COR-L47 (cell line): ENCODE data around the gene DENND11.

ENCODE experiments used
- DNase-seq: peaks from one replicate; lab custom pipeline; 2025; lab: John Stamatoyannopoulos, UW

The DENND11 gene, protein sequence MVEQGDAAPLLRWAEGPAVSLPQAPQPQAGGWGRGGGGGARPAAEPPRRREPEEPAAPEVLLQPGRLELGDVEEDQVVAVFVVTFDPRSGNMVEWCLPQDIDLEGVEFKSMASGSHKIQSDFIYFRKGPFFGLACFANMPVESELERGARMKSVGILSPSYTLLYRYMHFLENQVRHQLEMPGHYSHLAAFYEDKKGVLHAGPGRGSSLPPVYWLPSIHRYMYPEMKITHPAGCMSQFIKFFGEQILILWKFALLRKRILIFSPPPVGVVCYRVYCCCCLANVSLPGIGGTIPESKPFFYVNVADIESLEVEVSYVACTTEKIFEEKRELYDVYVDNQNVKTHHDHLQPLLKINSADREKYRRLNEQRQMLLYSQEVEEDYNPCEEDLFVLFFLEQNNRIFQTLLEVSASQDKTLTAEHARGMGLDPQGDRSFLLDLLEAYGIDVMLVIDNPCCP

DNA sequence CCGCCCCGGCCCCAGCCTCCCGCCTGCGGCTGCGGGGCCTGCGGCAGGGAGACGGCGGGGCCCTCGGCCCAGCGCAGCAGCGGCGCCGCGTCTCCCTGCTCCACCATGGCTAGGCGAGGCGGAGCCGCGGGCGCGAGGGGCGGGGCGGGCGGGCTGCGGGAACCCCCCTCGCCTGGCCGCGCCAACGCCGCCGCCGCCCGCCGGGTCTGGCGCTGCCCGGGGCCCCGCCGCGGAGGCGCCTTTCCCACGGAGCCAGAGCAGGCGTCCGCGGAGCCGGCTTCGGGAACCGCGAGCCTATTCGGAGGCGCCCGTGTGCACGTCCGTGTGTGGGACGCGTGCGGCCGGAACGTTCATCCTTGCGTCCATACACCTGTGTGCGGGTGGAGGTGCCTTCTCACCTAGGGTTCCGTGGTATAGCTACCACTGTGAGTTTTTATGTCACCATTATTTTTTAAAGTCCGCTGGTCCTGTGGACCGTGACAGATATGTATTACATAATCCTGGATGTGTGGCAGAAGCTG, at the start of gene DENND11:
Gene DENND11, minus strand, starts transcription at position 120 of the 521 bp plus-strand sequence. Its CDS starts 13 bp downstream, at position 107.
- peak; percentile 70 for DNase-seq

DNA sequence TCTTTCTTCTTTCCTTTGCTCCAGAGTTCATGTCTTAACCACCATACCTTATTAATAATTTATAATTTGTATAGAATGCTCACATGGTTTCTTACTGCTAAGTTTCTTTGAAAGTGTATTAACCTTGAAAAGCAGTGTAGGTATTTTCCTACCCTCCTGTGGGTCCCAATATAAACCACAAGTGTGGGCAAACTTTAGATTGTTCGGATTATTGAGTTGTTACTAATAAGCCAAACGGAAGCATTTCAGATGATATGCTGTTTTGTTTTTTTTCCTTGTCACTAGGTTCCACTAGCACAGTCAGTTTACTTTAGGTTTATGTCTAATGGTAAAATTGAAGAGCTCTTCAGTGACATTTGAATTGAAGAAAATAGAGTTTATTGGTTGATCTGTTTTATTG, 46.4 kb upstream of the DENND11 start:
- no peak for DNase-seq

DNA sequence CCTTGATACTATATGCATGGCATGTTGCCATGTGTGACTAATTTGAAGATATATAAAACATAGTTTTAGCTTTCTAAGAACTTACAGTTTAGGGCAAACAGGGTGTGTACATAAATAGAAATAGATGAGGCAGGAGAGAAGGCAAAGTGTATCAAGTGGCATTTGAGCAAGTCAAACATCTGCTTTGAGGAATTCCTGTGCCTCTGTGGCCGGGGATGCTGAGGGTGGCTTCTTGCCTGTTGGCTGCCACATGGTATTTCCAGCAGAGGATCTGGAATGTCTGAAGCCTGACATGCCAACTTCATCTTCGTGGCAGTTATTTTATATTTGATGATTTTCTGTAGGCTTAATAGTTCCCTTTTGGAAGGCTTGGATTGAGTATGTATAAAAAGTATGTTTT, 42.2 kb upstream of the DENND11 start:
- DNase-seq: no peak

DNA sequence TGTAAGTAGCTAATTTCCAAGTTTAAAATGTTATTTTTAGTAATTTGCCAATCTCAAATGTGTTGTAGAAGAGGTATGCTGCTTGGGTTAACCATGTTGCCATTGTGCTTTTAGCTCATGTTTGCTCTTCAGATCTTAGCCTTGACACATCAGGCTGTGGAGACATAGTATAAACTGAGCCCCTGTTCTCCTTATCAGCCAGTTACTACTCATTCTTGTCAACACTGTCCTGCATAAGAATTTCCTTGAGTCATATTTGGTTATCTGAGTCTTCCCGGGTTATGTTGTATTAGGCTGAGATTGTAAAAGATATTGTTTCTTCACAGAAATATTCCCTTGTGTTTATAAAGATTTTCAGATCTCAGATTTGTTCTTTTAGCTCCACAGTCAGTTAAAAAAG, 40.3 kb upstream of the DENND11 start:
- no peak for DNase-seq

DNA sequence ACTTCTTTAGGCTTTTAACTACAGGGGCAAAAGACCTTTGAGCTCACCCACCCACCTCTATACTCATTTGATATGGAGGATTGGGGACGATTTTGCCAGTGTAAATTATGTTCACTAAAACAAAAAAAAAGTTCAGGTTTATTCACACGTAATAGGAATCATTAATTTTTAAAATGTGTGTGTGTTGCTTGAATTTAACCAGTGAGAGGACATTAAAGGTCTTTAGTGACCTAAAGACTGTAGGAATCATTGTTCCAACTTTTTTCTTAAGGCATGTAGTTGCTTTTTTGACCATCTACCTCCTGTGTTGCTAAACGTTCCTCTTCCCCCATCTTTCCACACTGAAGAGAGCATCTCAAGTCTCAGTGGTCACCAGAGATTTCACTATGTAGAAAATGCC, 37.3 kb upstream of the DENND11 start:
- no peak for DNase-seq

DNA sequence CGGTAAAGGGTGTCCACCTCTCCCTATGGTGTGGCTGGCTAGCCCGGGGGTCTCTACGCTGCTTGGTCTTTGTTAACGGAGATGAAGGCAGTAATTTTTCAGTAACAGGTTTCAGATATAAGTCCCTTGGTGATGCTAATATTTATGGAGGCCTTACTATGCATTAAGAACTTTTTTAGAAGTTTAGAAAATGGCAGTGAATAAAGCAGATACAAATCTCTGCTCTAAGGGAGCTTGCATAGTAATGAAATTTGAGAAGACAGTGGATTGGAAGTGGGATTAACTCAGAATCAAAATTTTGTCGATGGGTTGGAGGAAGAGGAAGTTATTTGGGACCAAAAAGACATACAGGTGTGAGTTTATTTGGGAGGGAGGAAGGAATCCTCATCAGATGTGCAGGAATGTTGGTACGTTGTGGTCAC, 36.6 kb upstream of the DENND11 start:
- DNase-seq: no peak

DNA sequence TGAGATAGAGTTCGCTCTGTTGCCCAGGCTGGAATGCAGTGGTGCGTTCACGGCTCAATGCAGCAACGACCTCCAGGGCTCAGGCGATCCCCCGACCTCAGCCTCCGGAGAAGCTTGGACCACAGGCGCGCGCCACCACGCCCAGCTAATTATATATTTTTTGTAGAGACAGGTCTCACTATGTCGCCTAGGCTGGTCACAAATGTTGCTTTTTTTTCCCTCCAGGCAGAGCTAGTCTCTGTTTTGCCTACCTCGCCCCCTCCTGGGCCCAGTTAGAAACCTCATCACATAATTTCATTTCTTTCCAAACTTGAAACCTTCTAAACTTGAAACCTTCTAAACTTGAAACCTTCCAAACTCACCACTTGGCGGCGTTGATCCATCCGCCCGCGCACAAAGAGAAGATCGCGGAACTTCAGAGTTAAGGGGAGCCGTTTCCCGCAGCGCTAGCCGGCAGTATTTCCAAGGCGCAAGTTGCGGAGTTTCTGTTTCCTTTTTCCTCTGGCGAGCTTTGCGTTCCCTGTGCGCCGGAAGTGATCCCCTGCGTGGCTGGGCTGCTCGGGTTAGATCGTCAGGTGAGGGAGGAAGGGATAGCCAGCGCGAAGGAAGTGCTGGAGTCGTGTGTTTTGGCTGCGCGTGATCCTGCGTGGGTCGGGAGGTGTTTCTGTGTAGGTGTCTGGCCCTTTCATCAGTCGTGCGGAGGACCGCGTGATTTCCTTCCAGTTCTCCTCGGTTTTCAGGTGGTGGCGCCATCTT, 36.0 kb upstream of the DENND11 start, which contains the start of gene SSBP1:
Gene SSBP1, plus strand, starts transcription at position 523 of the 756 bp plus-strand sequence. CDS start 809 bp downstream, outside the sequence.
- peak; percentile 96 for DNase-seq

DNA sequence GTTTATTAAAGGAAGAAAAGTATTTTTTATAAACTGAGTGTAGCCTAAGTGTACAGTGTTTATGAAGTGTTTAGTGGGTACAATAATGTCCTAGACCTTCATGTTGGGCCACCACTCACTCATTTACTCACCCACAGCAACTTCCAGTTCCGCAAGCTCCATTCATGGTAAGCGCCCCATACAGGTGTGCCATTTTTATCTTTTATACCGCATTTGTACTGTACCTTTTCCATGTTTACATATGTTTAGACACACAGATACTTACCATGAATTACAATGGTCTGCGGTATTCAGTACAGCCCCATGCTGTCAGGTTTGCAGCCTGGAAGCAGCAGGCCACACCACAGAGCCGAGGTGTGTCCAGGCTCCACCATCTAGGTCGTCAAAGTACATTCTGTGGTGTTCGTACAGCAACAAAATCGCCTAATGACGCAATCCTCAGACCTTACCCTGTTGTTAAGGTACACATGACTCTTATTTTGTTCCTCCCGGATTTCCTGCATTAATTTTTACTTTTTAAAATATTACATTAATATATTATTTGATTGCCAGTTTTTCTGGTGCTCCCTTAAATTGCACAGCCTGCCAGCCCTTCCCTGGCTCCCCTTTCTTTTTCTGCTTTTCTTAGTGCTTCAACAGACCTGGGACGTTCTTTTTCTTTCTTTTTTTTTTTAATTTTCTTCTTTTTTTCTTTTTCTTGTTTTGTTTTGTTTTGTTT, 35.3 kb upstream of the DENND11 start:
- peak; percentile 16 for DNase-seq

DNA sequence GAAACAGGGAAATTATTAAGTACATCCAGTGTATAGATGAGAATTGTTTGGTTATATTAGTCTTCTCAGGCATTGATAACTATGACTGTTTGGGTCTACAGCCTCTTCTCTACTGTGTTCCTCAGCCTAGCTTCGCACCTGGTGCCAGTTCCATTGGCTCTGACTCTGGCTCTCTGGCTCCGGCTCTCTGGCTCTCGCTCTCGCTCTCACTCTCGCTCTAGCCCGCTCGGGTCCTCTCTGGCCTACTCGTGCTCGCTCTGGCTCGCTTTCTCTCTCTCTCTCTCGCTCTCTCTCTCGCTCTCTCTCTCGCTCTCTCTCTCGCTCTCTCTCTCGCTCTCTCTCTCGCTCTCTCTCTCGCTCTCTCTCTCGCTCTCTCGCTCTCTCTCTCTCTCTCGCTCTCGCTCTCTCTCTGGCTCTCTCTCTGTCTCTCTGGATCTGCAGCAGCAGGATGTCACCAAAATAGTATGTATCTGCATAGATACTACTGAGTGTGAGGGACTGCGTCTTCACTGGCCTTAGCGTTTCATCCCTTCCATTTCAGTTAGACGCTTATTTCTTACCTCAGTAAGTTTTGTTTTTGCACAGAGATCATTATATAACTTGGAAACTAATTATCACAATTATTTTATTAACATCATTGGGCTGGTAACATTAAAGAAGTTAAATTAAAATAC, 29.6 kb upstream of the DENND11 start:
- no peak for DNase-seq

DNA sequence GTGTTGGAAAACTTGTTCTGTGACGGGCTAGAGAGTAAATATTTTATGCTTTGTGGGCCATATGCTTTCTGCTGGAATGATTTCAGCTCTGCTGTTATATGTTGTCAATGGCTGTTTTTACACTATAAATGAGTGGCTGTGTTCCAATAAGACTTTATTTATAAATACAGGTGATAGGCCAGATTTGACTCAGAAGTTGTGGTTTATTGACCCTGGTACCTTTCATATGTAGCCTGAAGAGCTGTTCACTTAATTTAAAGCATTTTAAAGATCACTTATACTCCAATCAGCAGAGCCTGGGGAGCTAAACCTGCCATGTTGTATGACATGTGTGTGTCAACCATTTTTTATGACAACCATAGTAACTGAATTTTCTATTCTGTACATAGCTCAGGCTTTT, 27.1 kb upstream of the DENND11 start:
- DNase-seq: no peak

DNA sequence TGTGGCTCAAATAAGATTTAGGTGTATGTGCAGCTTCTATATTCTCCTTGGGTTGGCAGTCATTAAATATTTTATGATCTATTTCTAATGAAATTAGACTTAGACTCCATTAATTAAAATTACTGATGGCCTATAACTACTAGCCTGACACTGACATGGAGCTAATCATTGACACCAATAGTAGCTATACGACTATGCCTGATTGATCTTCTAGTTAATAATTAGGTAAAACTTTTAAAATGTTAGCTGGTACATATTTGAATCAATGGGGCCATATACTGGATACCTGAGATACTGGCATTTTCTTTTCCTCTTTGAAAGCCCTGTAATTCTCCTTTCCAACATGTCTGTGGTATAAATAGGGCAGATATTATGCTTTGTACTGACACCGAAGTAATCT, 20.6 kb upstream of the DENND11 start:
- no peak for DNase-seq

DNA sequence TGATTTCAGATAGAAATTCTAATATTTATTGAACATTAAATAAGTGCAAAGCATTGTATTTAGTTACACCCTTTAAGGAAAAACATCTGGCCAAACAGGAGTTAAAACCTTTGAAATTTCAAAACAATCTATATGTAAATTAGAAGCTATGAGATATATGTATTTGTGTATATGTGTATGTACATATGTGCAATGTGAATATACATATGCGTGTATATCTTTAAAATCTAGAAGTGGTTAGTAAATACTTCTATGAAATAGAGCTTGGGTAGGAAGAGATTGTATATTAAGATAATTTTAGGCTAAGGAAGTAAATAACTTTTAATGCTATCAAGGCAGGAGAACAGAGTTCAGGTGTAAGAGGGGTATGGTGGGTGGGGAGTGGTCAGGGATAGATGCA, 15.5 kb upstream of the DENND11 start:
- DNase-seq: no peak

DNA sequence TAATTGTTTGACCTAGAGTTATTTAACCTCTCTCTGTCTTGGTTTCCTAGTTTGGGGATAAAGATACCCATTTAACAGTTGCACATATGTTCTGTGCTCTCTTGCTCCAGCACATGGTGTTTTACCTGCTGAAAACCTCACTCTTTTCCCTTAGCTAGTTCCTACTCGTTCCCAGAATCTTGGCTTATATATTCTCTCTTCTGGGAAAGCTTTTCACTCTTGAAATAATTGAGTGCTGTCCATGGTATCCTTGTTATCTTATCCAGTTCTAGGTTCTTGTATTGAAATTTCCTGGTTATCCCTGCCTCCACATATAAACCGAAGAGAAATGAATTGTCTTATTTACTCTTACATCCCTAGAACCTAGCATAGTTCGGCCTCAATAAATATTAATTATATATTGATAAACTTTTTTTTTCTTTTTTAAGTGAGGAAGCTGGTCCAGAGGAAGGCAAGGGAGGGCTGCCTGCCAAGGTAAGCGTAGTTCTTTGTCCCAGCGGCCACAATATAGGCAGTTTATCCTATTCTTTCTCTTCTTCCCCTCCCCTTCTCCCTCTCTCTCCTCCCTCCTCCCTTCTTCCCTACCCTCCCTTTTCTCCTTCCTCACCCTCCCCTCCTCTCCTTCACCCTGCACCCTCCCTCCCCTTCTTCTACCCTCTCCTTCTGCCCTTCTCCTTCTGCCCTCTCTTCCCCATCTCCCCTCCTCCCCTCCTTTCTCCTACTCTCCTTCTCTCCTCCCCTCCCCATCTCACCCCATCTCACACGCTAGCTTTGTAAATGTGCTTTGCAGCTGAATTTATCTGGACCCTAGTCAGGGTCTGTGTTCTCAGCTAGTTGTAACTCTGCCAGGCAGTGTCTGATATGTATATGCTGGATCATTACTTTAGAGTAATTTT, 14.1 kb upstream of the DENND11 start:
- DNase-seq: no peak

DNA sequence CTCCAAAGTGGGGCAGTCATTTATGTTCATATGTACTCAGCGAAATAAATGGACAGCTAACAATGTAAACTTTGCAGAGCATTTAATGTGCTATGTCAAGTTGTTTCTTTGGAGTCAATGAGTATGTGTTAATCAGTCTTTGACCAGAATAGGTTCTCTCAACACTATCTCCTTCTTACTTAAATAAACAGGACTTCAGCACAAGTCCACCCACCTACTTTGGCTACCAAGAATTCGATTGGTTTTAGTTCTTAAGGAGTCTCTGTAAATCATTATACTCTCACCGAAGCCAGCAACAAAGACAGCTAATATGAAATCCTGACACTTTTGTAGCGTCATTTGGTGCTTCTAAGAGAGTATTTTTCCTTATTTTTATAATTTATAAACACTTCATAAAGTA, 13.1 kb upstream of the DENND11 start:
- DNase-seq: no peak

DNA sequence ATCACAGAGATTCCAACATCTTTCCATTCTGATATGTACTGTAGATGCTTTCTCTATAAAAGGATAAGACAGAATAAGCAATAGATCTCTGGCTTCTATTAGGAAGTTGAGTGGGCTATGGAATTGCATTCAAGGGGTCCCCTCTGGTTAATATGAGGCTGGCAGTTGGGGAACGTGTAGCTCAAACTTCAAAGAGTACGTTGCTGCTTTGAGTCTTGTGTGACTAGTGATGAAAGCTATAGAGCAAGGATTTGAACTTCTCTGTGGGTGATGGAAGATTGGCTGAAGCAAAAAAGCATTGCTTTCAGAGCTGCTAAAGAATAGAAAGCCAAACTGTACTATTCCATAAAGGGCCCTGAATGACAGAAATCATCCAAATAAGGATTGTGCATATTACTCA, 12.6 kb upstream of the DENND11 start:
- no peak for DNase-seq

DNA sequence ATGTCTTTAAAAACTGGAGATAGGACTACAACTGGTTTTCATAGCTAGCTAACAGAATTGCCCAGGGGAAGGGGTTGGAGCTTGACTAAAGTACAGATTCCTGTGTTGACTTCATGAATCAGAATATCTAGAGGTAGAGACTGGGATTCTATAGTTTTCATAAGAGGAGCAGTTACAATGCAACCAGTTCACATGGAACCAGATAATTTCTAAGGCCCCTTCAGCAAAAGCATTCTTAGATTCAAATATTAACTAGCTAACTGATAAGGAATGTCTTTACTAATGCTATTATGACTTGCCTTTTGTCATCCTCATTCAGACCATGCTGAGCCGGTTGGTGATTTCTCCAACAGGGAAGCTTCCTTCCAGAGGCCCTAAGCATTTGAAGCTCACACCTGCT, 11.9 kb upstream of the DENND11 start:
- no peak for DNase-seq

DNA sequence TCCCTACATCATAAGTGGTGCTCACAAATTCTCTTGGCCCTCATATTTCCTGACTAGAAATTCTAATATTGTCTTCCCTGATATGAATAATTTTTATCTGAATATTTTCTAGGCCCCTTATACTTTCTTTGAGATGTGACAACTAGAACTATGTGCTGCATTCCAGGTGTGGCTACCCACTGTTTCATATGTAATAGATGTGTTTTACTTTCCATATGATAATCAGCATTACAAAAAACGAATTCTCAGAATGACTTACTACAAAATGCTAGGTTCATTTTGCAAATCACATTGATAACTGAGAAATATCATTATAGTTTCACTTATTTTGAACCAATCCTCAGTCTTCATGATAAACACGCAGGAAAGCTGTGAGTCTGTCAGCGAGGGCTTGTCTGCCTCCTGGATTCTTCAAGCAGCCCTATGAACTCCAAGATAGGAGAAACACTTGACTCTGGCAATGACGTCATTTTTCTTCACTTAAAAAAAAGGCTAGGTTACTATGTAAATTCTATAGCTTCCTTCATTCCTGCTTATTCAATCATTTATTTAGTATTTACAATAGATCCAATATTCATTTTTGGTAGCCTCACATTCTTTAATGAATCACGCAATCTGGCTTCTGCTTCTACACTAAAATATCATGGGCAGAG, 10.8 kb upstream of the DENND11 start:
- DNase-seq: no peak

DNA sequence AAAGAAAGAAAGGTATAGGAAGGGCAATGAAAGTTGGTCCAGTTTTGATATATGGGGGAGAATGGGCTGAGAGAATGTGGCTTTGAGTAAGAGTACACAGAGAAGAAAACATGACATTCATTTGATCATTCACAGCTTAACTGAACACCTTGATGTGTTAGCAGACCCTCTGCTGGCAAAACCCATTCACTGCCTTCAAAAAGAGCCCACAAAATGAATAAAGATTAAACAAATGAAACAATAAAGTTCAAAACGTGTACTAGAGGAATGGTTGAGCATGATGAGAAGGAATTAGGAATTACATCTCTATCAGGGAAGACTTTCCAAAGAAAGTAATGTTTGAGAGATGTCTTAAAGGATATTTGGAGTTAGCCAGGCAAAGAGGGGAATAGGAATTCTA, 8.3 kb upstream of the DENND11 start:
- DNase-seq: no peak

DNA sequence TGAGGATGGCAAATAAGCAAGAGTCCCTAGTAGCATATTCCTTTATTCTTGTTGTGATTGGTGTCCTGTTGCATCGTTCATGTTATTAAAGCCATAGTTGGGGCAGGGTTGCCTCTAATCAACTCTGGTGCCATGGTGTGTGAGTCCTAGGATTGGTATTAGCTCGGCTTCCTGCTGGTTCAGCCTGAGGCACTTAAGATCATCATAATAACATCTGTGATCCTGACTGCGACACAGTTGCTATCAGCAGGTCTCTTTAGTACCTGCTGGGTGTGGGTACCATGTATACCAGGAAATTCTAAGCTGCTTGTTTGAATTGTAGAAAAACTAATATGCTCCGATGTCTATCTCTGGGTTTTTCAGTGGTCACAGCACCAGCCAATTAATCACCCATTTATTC, 7.8 kb upstream of the DENND11 start:
- DNase-seq: peak; percentile 51

DNA sequence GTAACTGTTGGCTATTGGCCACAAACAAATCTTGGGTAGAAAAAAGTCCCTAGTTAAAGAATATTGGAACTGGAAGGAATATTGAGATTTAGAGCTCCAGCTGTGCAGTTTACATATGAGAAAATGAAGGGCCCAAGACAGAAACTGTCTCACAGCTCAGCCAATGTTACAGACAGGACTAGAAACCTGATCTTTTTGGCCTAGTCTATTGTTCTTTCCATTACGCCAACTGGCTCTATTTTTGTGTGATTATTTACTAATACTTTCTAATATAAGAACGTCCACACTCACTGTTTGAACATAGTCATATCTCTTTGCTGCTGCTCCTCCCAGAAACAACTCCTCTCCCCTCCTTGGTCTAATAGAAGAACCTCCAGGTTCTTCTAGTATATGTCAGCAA, 7.4 kb upstream of the DENND11 start:
- DNase-seq: no peak
